Fibroblast of the conjunctiva (primary cell): ENCODE results near the gene KREMEN1.
A peak's percentile ranks its signal among the peaks of the same experiment; 100 is the strongest.
"Not testable (repeated sequence)": the region's sequence is repeated elsewhere in the genome, so short reads cannot be mapped to it uniquely, and the experiment has no call there.

ENCODE experiments used
- DNase-seq: peaks from one replicate; pipeline ENCODE4 v3.0.0-alpha.2; 2010; ENCODE audit warnings: low read depth

KREMEN1 gene

DNA sequence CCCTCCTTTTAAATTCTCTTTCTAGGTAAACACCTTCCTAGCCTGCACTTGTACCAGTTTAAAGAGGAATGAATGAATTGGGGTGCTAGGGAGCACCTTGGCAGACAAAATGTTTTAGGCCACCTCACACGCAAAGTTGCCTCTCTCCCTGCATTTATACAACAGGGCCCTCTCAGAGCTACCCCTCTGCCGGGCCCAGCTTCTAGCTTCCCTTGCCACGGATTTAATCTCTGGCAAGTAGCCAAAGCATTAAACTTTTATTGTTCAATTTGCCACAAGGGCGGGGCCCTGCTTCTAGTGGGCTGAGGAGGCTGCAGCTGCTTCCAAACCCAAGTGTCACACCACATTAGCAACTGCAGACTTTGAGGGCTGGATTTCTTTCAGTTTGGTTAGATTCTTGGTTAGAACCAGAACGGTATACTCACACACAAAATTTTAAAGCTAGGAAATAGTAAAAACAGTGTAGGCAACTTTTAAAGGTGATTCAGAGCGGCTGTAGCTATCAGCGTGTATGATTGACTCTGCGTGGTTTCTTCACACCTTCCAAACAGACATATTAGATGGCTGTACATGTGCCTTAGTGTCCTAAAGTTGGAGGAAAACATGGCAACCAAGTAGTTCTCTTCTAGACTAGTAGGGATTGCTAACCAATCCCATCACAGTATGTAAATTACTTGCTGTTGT is 6.5 kb downstream of the KREMEN1 start:
- DNase-seq: no peak

DNA sequence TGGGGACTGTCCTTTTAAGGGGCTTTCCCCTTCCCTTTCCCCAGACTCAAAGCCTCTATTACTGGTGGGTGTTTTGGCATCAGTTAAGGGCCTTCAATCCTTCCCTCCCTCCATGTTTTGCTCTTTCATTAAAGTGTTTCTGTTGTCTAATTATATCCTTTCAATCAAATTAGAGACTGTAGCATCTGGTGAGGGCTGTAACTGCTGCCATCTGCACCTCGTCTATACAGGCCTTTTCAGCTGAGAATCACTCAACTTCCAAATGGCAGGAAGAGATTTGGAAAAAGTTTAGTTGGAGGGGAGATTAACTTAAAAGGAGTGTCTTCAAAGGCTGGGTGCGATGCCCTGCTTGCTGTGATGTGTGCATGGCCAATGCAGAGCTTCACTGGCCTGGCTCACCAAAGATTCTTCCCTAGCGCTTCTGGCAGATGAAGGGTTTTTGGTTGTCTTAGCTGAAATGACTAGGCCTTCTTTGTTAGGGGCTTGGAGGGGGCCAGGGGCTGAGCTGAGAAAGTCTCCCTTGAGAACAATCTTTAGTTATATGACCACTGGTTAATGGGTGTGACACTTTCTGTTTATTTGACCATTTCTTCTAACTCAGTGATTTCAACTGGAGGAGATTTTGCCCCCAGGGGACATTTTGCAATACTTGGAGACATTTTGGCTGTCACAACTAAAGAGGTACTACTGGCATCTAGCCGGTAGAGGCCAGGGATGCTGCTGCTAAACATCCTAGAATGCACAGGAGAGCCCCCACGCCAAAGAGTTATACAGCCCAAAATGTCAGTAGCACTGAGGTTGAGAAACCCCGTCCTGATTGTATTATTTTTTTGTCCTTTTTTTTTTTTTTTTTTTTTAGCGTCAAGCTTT is 7.5 kb downstream of the KREMEN1 start:
- DNase-seq: no peak

DNA sequence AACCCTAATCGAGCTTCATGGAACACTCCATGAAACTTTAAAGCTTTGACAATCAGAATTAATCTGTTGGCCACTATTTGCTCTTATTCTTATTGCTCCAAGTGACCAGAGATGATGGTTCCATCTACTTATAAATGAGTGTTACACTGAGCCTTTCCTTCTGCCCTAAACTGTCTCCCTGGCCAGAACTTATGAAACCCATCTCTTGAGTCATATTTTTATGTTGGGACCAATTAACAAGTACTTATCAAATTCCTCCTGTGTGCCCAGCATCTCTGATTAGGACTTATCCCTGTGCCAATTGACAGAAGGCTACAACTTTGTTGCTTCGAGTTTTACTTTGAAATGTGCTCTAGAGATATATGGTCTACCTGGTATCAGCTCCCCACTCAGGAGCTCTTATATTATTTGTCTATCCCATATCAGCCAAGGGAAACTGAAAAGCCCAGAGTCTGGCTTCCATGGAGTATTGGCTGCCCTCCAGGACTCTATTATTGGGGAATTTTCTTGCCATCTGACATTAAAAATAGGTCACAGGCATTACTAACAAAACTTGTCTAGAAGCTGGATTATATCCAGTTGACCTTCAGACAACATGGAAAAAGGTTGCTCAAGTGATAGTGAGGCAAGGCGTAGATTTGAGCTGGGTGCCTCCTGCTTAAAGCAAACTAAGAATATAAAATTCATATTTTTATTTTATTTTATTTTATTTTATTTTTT is 8.8 kb downstream of the KREMEN1 start:
- no peak for DNase-seq

DNA sequence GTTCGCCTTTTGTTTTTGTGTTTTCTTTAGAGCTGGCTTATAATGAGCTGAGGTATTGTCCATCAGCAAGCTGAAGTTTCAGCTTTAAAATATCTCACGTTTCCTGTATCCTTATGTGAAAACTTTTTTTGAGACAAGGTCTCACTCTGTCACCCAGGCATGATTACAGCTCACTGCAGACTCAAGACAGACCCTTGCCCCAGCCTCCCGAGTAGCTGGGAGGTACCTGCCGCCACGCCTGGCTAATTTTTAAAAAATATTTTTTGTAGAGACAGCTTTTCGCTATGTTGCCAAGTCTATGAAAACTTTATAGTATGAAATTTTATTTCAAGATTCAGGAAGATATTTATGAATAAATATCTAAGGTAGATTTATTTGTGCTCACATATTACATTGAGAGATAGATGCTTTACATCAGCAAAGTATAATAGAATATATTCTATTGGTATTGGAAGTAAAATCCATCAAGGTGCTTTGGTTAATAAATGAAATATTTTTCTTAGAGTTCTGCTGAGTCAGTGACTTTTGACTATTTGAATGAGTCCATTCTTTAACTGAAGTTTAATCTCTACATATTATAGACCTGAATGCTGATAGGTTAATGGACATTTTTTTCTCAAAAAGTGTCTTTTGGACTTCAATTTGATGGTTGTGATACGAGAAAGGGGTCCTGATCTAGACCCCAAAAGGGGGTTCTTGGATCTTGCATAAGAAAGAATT is 10.2 kb downstream of the KREMEN1 start:
- DNase-seq: no peak

DNA sequence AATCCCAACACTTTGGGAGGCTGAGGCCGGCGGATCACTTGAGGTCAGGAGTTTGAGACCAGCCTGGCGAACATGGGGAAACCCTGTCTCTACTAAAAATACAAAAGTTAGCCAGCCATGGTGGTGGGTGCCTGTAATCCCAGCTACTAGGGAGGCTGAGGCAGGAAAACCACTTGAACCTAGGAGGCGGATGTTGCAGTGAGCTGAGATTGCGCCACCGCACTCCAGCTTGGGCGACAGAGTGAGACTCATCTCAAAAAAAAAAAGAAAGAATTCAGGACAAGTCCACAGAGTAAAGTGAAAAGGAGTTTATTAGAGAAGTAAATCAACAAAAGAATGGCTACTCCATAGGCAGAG is 10.7 kb downstream of the KREMEN1 start:
- DNase-seq: not testable (repeated sequence)

DNA sequence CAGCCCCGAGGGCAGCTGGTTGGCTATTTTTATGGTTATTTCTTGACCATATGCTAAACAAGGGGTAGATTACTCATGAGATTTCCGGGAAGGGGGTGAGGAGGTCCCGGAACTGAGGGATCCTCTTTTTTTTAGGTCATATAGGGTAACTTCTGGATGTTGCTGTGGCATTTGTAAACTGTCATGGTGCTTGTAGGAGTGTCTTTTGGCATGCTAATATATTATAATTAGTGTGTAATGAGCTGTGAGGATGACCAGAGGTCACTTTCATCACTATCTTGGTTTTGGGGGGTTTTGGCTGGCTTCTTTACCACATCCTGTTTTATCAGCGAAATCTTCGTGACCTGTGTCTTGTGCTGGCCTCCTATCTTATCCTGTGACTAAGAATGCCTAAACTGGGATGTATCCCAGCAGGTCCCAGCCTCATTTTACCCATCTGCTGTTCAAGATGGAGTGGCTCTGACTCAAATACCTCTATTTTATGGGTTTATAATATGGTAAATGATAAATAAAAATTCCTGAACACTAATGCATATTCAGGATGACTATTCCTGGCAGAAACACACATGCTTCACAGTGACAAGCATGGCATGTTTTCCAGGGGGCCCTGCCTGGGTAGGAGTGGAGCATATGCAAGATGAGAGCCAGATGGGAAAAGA is 11.2 kb downstream of the KREMEN1 start:
- DNase-seq: no peak

DNA sequence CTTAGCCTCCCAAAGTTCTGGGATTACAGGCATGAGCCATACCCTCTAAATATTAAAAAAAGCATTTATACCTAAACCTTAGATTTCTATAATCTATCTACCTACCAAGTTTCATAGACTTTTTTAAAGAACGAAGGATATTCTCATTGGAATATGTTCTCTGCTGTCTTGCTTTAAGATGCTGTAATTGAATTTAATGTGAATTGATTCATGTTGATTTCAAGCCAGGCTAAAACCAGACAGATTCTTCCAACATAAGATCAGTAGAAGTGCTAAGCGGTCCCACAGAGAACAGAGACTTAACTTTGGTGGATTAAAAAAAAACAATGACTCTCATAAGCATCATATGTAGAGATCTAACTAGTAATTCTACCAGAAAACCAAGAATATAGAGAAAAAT is 14.2 kb downstream of the KREMEN1 start:
- no peak for DNase-seq

DNA sequence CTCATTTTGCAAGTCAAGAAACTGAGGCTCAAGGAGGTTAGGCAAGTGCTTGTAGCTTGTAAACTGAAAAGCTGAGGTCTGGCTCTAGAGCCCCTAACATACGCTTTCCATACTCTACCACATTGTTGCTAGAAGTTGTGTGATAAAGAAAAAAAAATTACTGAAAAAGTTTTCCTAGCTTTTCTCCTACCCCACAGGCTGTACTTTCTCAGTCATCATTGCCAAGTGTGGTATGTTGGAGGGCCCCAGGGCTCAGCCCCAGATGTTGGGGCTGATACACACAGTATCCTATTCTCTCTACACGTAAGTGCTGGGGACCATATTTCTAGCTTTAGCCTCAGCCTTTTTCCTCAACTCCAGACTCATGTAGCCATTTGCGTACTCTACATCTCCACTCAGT is 16.0 kb downstream of the KREMEN1 start:
- DNase-seq: no peak

DNA sequence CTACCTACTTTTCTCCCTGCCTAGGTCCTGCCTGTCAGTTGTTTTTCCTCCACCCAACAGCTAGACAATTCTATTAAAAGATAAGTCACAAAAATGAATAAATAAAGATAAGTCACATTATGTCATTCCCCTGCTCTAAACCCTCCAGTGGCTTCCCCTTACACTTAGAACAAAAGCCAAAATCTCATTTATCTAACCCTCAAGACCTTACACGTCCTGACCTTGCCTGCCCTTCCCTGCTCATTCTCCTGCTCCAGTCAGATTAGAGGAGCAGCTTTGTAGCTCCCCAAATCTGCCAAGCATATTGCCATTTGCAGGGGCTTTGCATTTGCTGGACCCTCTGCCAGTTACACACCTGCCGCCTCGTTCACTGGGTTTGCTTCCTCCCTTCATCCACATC is 16.7 kb downstream of the KREMEN1 start:
- no peak for DNase-seq

DNA sequence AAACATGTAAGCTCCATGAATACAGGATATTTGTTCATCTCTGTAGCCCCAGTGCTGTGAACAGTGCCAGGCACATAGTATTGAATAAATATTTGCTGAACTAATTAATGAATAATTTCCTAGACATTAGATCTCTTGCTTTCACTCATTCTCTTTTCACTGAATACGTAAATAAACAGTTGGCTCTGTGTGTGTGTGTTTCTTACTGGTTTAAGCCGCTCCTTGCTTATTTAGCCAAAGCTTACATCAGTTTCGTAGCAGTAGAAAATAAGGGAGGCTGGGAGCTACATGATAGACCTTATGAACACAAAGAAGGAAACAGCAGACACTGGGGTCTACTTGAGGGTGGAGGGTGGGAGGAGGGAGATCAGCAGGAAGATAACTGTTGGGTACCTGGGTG is 17.2 kb downstream of the KREMEN1 start:
- DNase-seq: no peak

DNA sequence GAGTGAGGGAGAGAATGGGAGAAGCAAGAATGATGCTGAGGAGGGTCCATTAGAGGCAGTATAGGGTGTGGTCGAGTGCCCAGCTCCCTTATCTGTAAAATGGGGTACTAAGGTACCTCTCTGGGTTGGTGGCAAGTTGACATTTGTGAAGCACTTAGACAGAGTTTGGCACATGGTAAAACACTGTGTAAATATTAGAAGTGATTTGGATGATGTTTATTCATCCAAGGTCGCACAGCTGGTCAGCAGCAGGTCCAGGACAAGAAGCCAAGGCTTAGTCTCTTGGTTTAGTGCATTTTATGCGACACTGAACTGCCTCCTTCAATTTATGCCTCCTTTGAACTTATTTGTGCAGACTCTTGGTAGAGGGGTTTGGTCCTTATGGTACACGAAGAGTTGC is 19.4 kb downstream of the KREMEN1 start:
- no peak for DNase-seq

DNA sequence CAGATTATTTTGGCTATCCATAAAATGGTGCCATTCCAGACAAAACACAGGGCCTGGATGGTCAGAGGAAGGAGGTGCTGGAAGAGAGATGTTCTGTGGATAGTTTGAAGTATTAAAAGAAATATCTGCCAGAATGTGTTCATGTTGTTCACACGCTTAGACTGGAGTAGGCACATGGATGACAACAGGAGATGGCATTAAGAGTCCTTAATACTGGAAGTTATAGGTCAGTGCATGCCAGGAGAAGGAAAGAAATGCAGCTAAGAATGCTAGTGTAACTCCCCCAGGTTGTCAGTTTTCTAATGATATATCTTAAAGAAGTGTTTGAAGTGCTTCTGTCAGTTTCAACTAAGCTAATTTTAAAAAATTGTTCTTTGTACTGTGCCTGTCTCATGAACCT is 20.2 kb downstream of the KREMEN1 start:
- no peak for DNase-seq

DNA sequence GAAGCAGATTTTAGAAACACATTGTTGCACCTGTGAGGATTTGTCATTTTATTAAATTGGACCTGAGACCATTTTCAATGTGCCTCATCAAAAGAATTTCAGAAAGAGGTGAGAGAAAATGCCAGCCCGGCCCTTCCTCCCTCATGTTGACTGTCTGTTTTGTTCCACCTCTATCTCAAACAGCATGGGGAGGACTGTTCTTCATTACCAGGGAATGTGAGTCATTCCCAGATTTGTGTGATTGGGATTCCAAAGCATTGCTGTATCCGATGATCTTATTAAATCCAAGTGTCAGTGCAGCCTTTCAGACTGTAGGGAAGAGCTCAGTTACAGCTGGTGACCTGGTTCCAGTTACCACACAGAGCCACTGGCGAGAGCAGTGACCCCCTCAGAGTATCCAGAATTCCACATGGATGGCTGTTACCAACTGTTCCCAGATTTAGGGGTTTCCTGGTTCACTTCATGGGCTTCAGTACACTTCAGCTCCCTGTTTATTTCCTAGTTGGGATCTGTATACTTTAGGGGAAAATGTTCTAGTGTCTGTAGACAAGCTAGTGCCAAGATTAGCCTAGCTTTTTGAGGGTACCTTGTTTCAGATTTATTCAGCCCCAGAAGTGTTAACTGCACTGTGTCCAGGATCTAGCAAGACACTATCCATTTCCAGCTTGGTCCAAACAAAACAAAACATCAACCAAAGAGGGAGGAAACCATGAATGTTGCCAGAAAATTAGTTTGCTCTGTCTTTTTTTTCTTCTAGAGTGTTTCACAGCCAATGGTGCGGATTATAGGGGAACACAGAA is 20.9 kb downstream of the KREMEN1 start:
- peak; percentile 66 for DNase-seq

DNA sequence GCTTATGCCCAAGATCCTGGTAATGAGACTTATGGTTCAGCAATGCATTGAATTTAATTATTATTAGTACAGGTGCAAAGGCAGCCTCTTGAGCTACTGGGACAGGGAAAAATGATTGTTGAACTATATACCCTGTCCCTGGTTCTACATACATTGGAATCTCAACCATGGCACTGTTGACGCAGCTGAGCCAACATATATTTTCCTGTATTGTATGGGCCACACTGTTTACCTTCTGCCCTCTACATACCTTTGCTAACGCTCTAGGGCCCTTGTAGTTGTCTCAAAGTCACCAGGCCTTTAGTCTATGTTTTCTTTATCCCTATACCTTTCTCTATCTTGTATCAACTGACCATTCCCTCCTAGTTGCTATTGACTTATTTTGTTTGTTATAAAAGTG is 22.6 kb downstream of the KREMEN1 start:
- DNase-seq: no peak

DNA sequence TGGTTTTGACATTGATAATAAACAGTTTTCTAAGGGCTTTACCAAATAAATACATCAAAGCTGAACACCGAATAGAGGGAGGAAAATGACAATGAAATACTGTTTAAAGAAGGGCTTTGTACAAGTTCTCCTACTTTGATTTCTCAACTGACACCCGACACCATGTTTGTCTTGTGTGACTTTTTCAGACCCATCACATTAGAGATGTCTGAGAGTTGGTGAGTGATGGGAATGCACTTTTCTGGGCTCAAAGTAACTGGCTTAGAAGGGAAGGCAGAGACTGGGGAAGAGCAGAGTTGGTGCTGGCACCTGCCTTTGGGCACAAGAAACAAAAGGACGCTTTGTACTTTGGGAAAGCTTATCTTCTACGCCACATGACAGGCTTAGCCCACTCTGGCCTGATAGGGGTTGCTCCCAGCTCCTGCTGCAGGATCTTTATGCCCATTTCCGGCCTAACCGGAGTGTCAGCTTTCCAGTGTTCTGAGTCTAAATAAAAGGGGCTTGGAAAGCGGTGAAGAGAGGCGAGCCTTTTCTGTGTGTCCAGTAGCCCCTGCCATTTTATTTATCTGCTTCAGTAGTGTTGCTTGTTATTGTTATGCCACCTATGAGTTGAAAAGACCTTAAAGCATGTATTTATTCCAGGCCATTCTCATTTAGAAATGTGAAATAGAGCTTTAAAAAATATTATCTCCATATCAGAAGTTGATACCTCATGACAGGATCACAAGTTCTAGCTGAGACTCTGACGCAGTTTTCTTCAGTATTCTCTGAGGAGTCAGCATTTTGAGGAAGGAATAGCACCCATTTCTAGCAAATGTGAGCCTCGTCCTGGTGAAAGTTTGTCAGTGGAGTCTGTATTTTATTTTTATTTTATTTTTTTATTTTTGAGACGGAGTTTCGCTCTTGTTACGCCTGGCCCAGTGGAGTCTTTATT is 24.2 kb downstream of the KREMEN1 start:
- DNase-seq: no peak

DNA sequence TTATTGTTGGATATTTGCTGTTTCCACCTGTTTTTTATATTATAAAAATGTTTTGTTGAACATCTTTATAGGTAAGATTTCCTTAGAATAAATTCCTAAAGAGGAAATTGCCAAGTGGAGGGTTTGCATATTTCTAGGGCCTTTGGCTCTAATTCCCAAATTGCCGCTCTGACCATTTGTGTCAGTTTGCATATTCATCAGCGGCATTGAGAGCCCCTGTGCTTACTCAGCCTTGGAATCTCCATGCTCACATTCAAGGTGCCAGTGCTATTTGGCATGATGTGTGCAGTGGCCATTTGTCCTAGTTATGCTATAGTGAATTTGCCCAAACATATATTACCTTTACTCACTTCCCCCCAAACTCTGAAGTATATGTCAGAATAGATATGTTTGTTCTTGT is 25.5 kb downstream of the KREMEN1 start:
- no peak for DNase-seq

DNA sequence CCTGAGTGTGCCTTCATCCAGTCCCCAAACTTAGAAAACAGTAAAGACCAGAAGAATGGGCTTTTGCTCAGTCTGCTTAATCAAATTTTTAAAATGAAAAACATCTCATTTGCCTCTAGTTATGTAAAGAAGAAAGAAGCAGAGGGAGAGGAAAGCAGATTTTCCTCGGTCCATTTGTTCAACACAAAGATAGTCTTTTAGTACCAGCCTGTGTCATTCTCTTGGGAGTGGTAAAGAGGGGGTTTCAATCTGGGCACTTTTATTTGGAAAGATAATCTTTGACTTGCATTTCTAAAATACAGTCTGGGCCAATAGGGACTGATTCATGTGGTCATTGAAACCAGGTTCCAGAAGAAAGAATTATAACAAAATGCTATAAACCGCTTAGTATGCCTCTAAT is 29.5 kb downstream of the KREMEN1 start:
- DNase-seq: no peak

DNA sequence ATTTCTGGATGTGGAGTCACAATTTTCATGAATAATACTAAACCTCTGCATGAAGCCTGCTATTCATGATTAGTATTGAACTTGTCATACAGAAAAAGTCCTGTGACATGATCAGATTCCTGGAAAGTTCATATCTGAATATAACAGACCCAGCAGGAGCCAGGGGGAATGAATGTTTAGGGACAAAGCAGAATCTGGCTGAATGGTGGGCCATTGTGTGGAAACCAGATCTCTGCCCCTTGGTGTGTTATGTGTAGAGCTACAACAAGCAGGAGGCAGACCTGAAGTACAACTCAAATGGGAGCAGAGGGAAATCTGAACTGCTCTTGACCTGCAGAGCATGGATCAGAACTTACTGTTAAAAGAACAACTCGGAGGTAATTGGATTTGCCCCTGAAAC is 30.3 kb downstream of the KREMEN1 start:
- no peak for DNase-seq

DNA sequence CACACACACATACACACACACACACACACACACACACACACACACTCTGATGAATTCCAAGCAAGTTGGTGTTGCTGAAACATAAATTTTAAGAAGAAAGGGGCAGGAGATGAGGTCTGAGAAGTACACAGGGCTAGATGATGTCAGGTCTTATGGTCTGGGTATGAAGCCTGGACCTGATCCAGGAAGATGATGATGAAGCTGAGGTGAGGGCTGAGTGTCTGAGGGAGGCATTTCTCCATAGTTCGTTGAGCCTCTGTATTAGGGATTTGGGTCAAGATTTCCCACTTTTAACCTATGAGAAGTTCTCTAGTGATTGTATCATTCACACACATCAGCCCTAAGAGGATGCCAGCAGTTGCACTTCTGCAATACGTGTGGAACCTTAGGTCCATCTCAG is 32.6 kb downstream of the KREMEN1 start:
- DNase-seq: no peak

DNA sequence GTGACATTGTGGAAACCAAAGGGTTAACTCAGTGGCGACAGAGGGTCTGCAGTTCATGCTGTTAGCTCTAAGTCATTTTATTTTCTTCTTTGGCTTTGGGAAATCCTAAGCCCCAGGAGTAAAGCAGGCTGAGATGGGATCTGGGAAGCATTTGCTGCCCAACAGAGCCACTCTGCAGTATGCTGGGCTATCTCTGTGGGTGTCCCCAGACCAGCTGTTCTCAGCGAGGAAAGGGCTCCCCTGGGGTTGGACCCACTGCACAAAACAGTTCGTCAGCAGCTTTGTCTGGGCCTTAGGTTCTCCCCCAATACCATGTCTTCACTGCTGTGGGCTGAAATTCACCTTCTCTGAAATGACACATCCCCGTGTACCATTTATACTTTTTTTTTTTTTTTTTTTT is 34.0 kb downstream of the KREMEN1 start:
- DNase-seq: no peak
